H9 (cell line): Measurements from ENCODE around the gene SCYGR1. TPM values are rescaled to one million over a fixed set of nuclear protein-coding genes. Genes with fewer than 3 reads are reported as not detected.

Source experiments
- DNase-seq: peaks from one replicate; pipeline ENCODE4 v3.0.0-alpha.2; 2017
- H2AFZ ChIP-seq: one replicate; pipeline ENCODE4 v1.6.1; 2013; ENCODE audit warnings: mild to moderate bottlenecking, low read length, control low read depth, moderate library complexity
- H2AK5ac ChIP-seq: 2 replicates; pipeline ENCODE4 v1.6.1; 2013; ENCODE audit warnings: low read length, control low read depth, mixed read lengths; ENCODE audit not compliant: insufficient read length
- H2BK120ac ChIP-seq: one replicate; pipeline ENCODE4 v1.6.1; 2013; ENCODE audit warnings: low read depth, mild to moderate bottlenecking, low read length, control low read depth, inconsistent platforms; ENCODE audit not compliant: poor library complexity, severe bottlenecking
- H2BK12ac ChIP-seq: 2 replicates; pipeline ENCODE4 v1.6.1; 2013; ENCODE audit warnings: low read length, control low read depth, mixed read lengths, low read depth; ENCODE audit not compliant: insufficient read length
- H2BK15ac ChIP-seq: 2 replicates; pipeline ENCODE4 v1.6.1; 2013; ENCODE audit warnings: low read depth, low read length, control low read depth
- H2BK20ac ChIP-seq: one replicate; pipeline ENCODE4 v1.6.1; 2013; ENCODE audit warnings: low read depth, mild to moderate bottlenecking, low read length, control low read depth, inconsistent platforms; ENCODE audit not compliant: poor library complexity, severe bottlenecking
- H2BK5ac ChIP-seq: 2 replicates; pipeline ENCODE4 v1.6.1; 2013; ENCODE audit warnings: low read length, control low read depth, mixed read lengths; ENCODE audit not compliant: insufficient read length
- H3K14ac ChIP-seq: 2 replicates; pipeline ENCODE4 v1.6.1; 2013; ENCODE audit warnings: low read length, control low read depth; ENCODE audit not compliant: insufficient read depth
- H3K18ac ChIP-seq: 2 replicates; pipeline ENCODE4 v1.6.1; 2013; ENCODE audit warnings: low read depth, mild to moderate bottlenecking, mixed read lengths, low read length, control low read depth; ENCODE audit not compliant: insufficient read length
- H3K23ac ChIP-seq: 2 replicates; pipeline ENCODE4 v1.6.1; 2013; ENCODE audit warnings: low read length, control low read depth, mixed read lengths, low read depth; ENCODE audit not compliant: insufficient read length
- H3K23me2 ChIP-seq: 2 replicates; pipeline ENCODE4 v1.6.1; 2013; ENCODE audit warnings: low read depth, mild to moderate bottlenecking, mixed read lengths, low read length, control low read depth; ENCODE audit not compliant: insufficient read length, poor library complexity, severe bottlenecking
- H3K27ac ChIP-seq: 2 replicates; pipeline ENCODE4 v1.5.1; 2013; ENCODE audit warnings: low read length, control low read depth, mixed read lengths, low read depth; ENCODE audit not compliant: insufficient read length
- H3K27me3 ChIP-seq: 2 replicates; pipeline ENCODE4 v1.6.1; 2013; ENCODE audit warnings: low read length, control low read depth, inconsistent platforms; ENCODE audit not compliant: insufficient read depth
- H3K4ac ChIP-seq: 2 replicates; pipeline ENCODE4 v1.6.1; 2013; ENCODE audit warnings: low read depth, mild to moderate bottlenecking, control low read depth, inconsistent platforms, low read length, moderate library complexity
- H3K4me1 ChIP-seq: 2 replicates; pipeline ENCODE4 v1.6.1; 2013; ENCODE audit warnings: low read length, control low read depth, inconsistent platforms; ENCODE audit not compliant: insufficient read depth
- H3K4me2 ChIP-seq: 2 replicates; pipeline ENCODE4 v1.6.1; 2013; ENCODE audit warnings: low read length, control low read depth, mixed read lengths; ENCODE audit not compliant: insufficient read length, insufficient read depth
- H3K56ac ChIP-seq: 2 replicates; pipeline ENCODE4 v1.6.1; 2013; ENCODE audit warnings: low read depth, mild to moderate bottlenecking, mixed read lengths, low read length, control low read depth; ENCODE audit not compliant: insufficient read length
- H3K79me1 ChIP-seq: 2 replicates; pipeline ENCODE4 v1.6.1; 2013; ENCODE audit warnings: low read depth, mild to moderate bottlenecking, moderate library complexity, low read length, control low read depth, inconsistent platforms; ENCODE audit not compliant: insufficient read depth, poor library complexity, severe bottlenecking
- H3K79me2 ChIP-seq: 2 replicates; pipeline ENCODE4 v1.6.1; 2013; ENCODE audit warnings: low read length, control low read depth, inconsistent platforms; ENCODE audit not compliant: insufficient read depth
- H3K9ac ChIP-seq: 2 replicates; pipeline ENCODE4 v1.6.1; 2013; ENCODE audit warnings: low read length, control low read depth, mixed read lengths; ENCODE audit not compliant: insufficient read length; ENCODE audit errors: extremely low read depth
- H3K9me3 ChIP-seq: one replicate; pipeline ENCODE4 v1.6.1; 2013; ENCODE audit warnings: low read depth, low read length, inconsistent platforms; ENCODE audit not compliant: control insufficient read depth
- H3T11ph ChIP-seq: one replicate; pipeline ENCODE4 v1.6.1; 2013; ENCODE audit warnings: mild to moderate bottlenecking, low read length, control low read depth, inconsistent platforms
- H4K20me1 ChIP-seq: one replicate; pipeline ENCODE4 v1.6.1; 2013; ENCODE audit not compliant: control insufficient read depth, insufficient read length, insufficient read depth
- H4K5ac ChIP-seq: 2 replicates; pipeline ENCODE4 v1.6.1; 2013; ENCODE audit warnings: low read depth, mild to moderate bottlenecking, mixed read lengths, low read length, control low read depth; ENCODE audit not compliant: insufficient read length
- H4K8ac ChIP-seq: replicated peaks from 2 replicates; pipeline ENCODE4 v1.6.1; 2013; ENCODE audit warnings: low read length, control low read depth, mixed read lengths, low read depth; ENCODE audit not compliant: insufficient read length
- H4K91ac ChIP-seq: 2 replicates; pipeline ENCODE4 v1.6.1; 2013; ENCODE audit warnings: low read depth, mild to moderate bottlenecking, moderate library complexity, mixed read lengths, low read length, control low read depth; ENCODE audit not compliant: insufficient read length
- H3K27ac Mint-ChIP-seq, 3 experiments: 2 replicates in 2 of 3; 3 replicates in 1 of 3; pipeline ENCODE4 v1.8.0; 2020 to 2021; ENCODE audit warnings: mixed read lengths in 3 of 3, mild to moderate bottlenecking in 1 of 3, moderate library complexity in 1 of 3
- H3K27me3 Mint-ChIP-seq: 2 replicates; pipeline ENCODE4 v1.8.0; 2021; ENCODE audit warnings: low read depth, mild to moderate bottlenecking, moderate library complexity, mixed read lengths
- H3K36me3 Mint-ChIP-seq, 3 experiments: 2 replicates in 2 of 3; 3 replicates in 1 of 3; pipeline ENCODE4 v1.8.0; 2020 to 2021; ENCODE audit warnings: low read depth in 3 of 3, mixed read lengths in 3 of 3; ENCODE audit not compliant: insufficient read depth in 1 of 3
- H3K4me1 Mint-ChIP-seq, 2 experiments: 2 replicates each; pipeline ENCODE4 v1.8.0; 2020; ENCODE audit warnings: mixed read lengths in 2 of 2
- H3K4me3 Mint-ChIP-seq, 2 experiments: 2 replicates in 1 of 2; 3 replicates in 1 of 2; pipeline ENCODE4 v1.8.0; 2020 to 2021; ENCODE audit warnings: mild to moderate bottlenecking in 2 of 2, mixed read lengths in 2 of 2, moderate library complexity in 1 of 2
- H3K9me3 Mint-ChIP-seq, 2 experiments: 2 replicates in 1 of 2; 3 replicates in 1 of 2; pipeline ENCODE4 v1.8.0; 2020; ENCODE audit warnings: mild to moderate bottlenecking in 2 of 2, mixed read lengths in 2 of 2, moderate library complexity in 1 of 2
- WGBS: extraction: QIAGEN DNeasy Blood & Tissue Kit; methylation state at CpG from one replicate; pipeline ENCODE4 v1.1.7; 2013; ENCODE audit warnings: missing lambda C conversion rate, low lambda C conversion rate, mixed read lengths; ENCODE audit not compliant: insufficient read length; ENCODE audit errors: extremely low coverage; 5-methylcytosine and 5-hydroxymethylcytosine counted together
- total RNA-seq: library from RNA; stranded (reverse); gene quantifications from 2 replicates; pipeline ENCODE4 v1.2.1, GENCODE V29; 2021
- TF ChIP-seq, protein P1 (sequence below): fragments of 200-600 bp; sonication (generic); conservative IDR thresholded peaks from 3 replicates; pipeline ENCODE4 v1.8.0; 2021; ENCODE audit warnings: antibody characterized with exemption, mild to moderate bottlenecking

SCYGR1 gene
- total RNA-seq, 1 experiment from 2014 or later = not detected

DNA sequence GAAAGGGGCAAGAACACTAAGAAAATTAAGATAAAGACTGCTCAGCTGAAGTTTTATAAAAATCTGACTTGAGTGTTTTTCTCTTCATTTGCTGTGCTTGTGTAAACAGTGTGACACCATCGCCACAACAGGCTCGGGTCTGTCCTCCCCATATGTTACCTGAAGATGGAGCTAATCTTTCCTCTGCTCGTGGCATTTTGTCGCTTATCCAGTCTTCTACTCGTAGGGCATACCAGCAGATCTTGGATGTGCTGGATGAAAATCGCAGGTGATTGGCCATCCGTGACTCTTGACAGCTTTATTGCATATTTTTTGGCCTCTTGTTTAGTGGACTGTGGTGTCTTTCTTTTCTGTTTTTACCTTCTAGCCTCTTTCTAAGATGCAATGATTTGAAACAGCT, 40.6 kb downstream of the SCYGR1 start:
- H4K20me1 ChIP-seq = no peaks in the 10 kb centered on the region

More for the DNA sequence above, 40.6 kb downstream of the SCYGR1 start:
- H3K18ac ChIP-seq = no peak overlapping the region
- no peak overlapping the region for H2BK5ac ChIP-seq
- no peak overlapping the region for H3K9ac ChIP-seq
- no peak overlapping the region for H2BK12ac ChIP-seq
- no peaks in the 10 kb centered on the region for H3K9me3 ChIP-seq
- no peak overlapping the region for H3K4ac ChIP-seq
- H2BK20ac ChIP-seq = no peak overlapping the region
- no peak overlapping the region for H3K23ac ChIP-seq
- no peak overlapping the region for H2BK15ac ChIP-seq
- H2AFZ ChIP-seq = no peak overlapping the region
- no peaks in the 10 kb centered on the region for H3K27me3 ChIP-seq
- no peaks in the 10 kb centered on the region for H3K23me2 ChIP-seq
- H3K27ac ChIP-seq = no peak overlapping the region
- no peaks in the 10 kb centered on the region for H3K79me2 ChIP-seq
- WGBS = no CpG with 5 or more reads among the region's 7 CpGs
- H3T11ph ChIP-seq = no peak overlapping the region
- no peaks in the 10 kb centered on the region for H3K27me3 Mint-ChIP-seq
- peak overlapping the region in 2 of 3 experiments; percentile 4 to 40; a peak in 1 of 7 replicates for H3K27ac Mint-ChIP-seq
- H3K14ac ChIP-seq = no peak overlapping the region
- H4K8ac ChIP-seq = no peak overlapping the region
- no peak overlapping the region for H2BK120ac ChIP-seq
- no peak overlapping the region for H3K56ac ChIP-seq
- no peaks in the 10 kb centered on the region for H3K79me1 ChIP-seq
- TF ChIP-seq, protein P1, sequence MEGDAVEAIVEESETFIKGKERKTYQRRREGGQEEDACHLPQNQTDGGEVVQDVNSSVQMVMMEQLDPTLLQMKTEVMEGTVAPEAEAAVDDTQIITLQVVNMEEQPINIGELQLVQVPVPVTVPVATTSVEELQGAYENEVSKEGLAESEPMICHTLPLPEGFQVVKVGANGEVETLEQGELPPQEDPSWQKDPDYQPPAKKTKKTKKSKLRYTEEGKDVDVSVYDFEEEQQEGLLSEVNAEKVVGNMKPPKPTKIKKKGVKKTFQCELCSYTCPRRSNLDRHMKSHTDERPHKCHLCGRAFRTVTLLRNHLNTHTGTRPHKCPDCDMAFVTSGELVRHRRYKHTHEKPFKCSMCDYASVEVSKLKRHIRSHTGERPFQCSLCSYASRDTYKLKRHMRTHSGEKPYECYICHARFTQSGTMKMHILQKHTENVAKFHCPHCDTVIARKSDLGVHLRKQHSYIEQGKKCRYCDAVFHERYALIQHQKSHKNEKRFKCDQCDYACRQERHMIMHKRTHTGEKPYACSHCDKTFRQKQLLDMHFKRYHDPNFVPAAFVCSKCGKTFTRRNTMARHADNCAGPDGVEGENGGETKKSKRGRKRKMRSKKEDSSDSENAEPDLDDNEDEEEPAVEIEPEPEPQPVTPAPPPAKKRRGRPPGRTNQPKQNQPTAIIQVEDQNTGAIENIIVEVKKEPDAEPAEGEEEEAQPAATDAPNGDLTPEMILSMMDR = peak; percentile 37; the same call in 2 of the 3 replicates
- no peaks in the 10 kb centered on the region for H3K4me1 ChIP-seq
- H3K4me2 ChIP-seq = no peak overlapping the region
- H3K4me1 Mint-ChIP-seq = peaks cover 0 to 6% of the 10 kb centered on the region in 2 experiments; a peak in 1 of 4 replicates
- DNase-seq = peak; percentile 37
- H4K91ac ChIP-seq = no peak overlapping the region
- peaks cover 0 to 28% (median 20%) of the 10 kb centered on the region in 3 experiments; a peak in 6 of 7 replicates for H3K36me3 Mint-ChIP-seq
- no peak overlapping the region for H2AK5ac ChIP-seq
- no peaks in the 10 kb centered on the region for H3K9me3 Mint-ChIP-seq
- no peak overlapping the region for H3K4me3 Mint-ChIP-seq
- H4K5ac ChIP-seq = no peak overlapping the region
